Stimulated activated CD4-positive, alpha-beta T cell treated with anti-CD3 and anti-CD28 coated beads, Interleukin-4, amount 100 ng/mL, for 1 hour (primary cell): Measurements from ENCODE around the gene SYNE1.
"Not testable (repeated sequence)": the region's sequence is repeated elsewhere in the genome, so short reads cannot be mapped to it uniquely, and the experiment has no call there.

ENCODE experiments used
- DNase-seq: peaks from one replicate; pipeline ENCODE4 v3.0.0-alpha.2; 2020

The SYNE1 gene

GRCh38 chr6:152167641-152168603 is 469.2 kb downstream of the SYNE1 start:
- no peak for DNase-seq

- DNase-seq = no peak
Observed at GRCh38 chr6:152166897-152167296, 470.3 kb downstream of the SYNE1 start.

DNA sequence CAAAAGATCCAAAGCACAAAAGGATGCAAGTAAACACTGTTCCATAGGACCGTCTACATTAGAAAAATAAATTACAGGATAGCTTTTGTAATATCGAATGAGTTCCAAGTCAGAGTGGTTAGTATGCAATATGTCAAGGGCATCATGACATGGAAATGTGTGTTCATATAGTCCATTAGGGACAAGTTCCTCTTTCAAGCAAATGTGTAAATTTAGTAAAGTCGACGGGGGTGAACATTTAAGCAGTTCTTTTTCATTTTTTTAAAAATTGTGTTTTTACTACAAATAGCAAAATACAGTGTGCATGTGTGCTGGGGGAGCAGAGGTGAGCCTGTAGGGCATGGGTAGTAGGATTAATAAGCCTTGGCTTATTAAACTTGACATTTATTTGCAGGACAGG is 470.7 kb downstream of the SYNE1 start:
- no peak for DNase-seq

- DNase-seq = no peak
Observed at GRCh38 chr6:152164957-152165356, 472.2 kb downstream of the SYNE1 start.

DNA sequence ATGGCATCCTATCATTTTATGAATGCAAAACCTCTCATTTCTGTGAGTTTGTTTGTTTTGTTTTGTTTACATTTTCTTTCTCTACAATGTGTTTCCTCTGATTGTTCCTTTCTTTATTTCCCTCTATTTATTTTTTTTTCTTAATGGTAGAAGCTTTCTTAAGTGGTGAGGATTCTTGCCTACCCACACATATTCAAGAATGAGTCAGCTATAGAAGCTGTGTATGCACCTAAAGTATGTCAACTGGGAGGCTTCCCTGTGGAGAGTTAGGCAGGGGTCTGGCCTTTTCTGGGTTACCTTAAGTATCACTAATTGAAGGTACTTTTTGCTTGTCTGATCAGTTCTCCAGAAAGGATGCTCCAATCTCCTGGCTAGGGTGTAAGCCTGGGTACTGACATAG is 475.7 kb downstream of the SYNE1 start:
- no peak for DNase-seq

GRCh38 chr6:152160346-152160745 is 476.8 kb downstream of the SYNE1 start:
- no peak for DNase-seq

GRCh38 chr6:152155792-152156191 is 481.4 kb downstream of the SYNE1 start:
- DNase-seq = no peak

DNA sequence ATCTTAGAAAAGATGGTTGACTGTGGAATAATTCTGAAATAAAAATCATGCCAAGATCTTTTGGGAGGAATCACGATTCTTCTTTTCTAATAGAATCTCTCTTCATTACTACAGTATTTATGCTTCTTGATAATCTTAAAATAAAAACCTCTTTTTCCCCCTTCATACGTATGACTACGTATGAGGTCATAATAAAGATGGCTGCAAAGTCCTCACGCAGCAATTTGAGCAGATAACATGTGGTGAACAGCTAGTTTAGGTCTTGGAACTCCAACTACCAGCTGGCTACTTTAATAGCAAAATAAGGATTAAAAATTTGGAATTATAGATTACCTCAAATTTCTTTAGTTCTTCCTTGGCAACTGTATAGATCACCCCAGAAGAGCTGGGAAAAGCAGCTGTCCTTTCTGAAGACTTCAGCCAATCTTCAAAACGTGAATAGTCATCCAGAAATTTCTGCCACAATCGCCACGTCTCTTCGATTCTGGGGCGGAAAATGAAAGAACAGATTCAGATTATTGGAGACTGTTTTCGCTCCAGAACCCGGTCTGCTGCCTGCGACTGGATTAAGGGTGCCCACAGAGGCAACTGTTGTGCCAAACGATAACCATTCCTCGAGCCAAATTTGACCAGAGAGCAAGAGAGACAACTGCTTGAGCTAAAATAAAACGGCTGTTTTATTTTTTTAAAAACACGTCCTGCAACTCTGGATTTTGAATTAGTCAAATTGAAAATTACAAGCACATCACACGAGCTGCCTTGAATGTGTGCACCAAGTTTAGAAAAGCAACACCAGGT is 482.4 kb downstream of the SYNE1 start:
- no peak for DNase-seq

- no peak for DNase-seq
Observed at GRCh38 chr6:152151920-152152319, 485.2 kb downstream of the SYNE1 start.

DNA sequence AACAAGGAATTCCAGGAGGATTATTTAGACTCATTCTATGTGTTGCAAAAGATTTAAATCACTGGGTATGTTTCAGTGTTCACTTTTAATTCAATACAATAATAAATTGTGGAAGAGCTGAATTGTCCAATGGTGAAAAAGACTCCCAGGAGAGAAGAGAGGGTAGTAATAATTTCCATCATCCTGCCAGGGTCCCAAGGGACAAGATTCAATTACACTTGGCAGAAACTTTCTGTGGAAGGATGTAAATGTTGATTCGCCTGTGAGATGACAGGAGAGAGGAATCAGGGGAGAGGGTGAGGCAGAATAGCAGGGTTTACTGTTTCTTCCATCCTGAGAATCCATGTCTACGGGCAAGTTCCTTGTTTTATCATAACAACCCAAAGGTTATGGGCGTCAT is 487.0 kb downstream of the SYNE1 start:
- no peak for DNase-seq

DNA sequence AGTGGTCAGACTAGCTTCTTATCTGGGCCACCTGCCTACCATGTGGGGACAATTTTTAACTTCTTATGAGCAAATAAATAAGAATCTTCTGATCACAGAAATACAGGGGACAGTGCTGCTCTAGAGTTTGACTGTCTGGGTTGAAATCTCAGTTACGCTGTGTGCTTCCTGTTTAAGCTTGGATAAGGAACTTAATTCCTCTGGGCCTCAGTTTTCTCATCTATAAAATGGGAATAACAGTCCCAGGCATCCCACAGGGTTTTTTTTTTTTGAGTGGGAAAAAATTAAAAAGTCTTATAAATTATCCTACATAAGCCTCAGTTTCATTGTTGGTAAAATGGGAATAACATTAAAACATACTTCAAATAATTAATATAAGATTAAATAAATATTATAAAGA is 488.8 kb downstream of the SYNE1 start:
- DNase-seq = no peak

DNA sequence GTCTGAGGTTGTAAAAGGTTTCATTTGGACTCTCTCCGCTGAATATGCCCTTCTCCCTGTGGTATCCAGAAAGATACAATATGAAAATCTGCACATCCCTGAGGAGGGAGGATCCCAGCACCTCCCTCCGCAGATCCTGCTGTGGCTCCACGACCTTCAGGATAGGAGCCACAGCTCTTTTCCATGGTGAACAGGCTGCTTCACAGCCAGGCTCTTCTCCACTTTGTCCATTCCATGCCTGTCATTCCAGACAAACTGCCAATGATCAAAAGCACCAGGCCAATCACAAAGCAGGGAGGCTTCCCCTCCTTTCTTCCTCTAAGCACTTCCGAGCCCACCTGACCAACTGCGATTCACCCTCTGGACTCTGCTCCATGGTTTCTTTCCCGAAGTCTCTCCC is 489.9 kb downstream of the SYNE1 start:
- DNase-seq = no peak

DNA sequence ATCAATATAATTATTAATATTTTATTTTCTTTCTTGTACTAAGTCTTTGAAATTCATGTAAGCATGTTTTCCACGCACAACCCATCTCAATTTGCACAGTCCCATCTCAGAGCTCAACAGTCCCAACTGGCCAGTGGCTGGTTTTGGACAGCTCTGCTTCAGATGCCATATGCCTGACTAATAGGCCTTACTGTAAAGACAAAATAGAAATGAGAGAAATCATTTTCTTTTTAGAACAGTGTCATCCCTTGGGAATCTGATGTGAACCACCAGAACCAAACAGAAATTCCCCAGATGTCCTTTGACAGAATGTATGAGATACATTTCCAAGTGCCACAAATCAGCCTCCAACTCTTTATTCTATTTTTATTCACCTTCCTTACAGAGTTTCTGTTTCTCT is 490.8 kb downstream of the SYNE1 start:
- no peak for DNase-seq

- no peak for DNase-seq
Observed at GRCh38 chr6:152143359-152143758, 493.8 kb downstream of the SYNE1 start.

DNA sequence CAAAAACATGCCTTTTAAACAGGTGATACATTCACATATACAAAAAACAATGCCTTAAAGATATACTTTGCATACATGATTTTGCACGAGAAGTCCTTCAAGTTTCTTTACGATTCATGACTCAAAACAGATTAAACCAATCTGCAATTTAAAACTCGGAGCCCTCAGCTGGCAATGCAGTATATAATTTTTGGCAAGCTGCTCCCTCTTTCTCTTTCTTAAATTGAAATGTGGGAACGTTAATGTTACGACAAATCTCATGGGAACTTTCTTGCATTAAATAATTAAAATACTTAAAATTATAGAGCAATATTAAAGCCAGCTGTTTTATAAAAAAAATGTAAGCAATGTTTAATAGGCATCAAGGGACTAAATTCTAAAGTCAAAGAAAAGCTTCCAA is 495.1 kb downstream of the SYNE1 start:
- DNase-seq = no peak

DNA sequence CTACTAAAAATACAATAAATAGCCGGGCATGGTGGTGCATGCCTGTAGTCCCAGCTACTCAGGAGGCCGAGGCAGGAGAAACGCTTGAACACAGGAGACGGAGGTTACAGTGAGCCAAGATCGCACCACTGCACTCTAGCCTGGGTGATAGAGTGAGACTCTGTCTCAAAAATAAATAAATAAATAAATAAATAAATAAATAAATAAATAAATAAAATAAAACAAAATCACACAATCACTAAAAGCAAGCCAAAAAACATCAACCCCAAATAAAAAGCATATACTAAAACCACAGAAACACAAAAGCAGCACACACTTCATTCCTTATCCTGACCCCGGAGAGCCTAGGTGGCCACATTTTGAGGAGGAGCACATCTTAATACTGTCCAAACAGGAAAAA is 498.8 kb downstream of the SYNE1 start:
- DNase-seq = not testable (repeated sequence)

GRCh38 chr6:152136449-152136825 is 500.7 kb downstream of the SYNE1 start:
- no peak for DNase-seq

GRCh38 chr6:152135755-152136448 is 501.3 kb downstream of the SYNE1 start:
- DNase-seq = no peak

- no peak for DNase-seq
Observed at GRCh38 chr6:152130441-152130840, 506.7 kb downstream of the SYNE1 start.

GRCh38 chr6:152129691-152130151 is 507.4 kb downstream of the SYNE1 start:
- DNase-seq = no peak

GRCh38 chr6:152127432-152128165 is 509.6 kb downstream of the SYNE1 start:
- no peak for DNase-seq

DNA sequence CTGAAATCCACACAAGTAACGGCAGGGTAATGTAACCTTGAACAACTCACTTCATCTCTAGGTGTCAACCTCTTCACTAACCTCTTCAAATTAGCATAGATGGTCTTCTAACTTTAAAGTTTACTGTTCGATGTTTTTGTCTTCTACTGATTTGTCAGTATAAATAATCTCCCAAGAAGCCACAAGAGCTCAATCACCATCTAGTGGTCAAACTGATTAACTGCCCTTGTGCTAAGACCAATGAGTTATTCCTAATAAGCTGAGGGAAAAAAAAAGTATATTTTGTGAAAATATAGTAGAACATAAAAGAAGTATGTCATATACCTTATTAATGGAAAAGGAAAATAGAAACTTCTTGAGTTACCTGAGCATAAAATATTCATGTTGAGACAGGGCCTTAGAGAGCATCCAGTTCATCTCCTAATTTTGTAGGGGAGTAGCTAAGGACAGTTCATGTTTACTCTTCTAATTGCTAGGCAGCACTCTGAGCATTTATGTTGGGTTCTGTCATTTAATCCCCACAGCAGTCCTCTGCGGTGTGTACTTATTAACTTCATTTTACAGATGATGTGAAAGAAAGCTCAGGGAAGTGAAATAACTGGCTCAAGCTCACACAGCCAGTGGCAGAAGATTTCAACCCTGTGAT is 512.6 kb downstream of the SYNE1 start:
- no peak for DNase-seq
